HCT116 (cell line): ENCODE results near the gene CHDH. TPM values are rescaled to one million over a fixed set of nuclear protein-coding genes. Genes with fewer than 3 reads are reported as not detected.

Experiments
- ATAC-seq: fragments of 200-7000 bp; cut with Tn5 transposase; 2 replicates; pipeline ENCODE4 v1.9.1; 2020; ENCODE audit warnings: mild to moderate bottlenecking, moderate library complexity
- BruUV-seq: library from RNA; stranded (reverse); fragments of 400-500 nt; replicated peaks from 2 replicates; lab custom pipeline; 2021; lab: Mats Ljungman, UMichigan
- CTCF ChIA-PET: fragments of 300-600 bp; sonication (Branson Sonifier 250); formaldehyde crosslinking; loops from one replicate; lab custom pipeline; 2021; ENCODE audit warnings: antibody characterized with exemption; lab: Charles Lee
- POLR2A ChIA-PET: fragments of 300-600, 350-600 bp; sonication (Branson Sonifier 250); formaldehyde crosslinking; loops from one replicate; lab custom pipeline; 2021; ENCODE audit warnings: antibody characterized with exemption; lab: Charles Lee
- RAD21 ChIA-PET, 2 experiments: fragments of 300-600 bp; sonication (Branson Sonifier 250); formaldehyde crosslinking; loops; one replicate each; lab custom pipeline; 2023; ENCODE audit warnings: low total read pairs in 2 of 2; ENCODE audit not compliant: uncharacterized antibody in 2 of 2, unreplicated experiment in 2 of 2, low non-redundant PET in 1 of 2; lab: Charles Lee
- DNase-seq: peaks from one replicate; pipeline ENCODE4 v3.0.0-alpha.2; 2010; ENCODE audit warnings: low read depth, low spot score
- H2AFZ ChIP-seq: fragments of 200-600 bp; shearing (Covaris generic), sonication (generic); 2 replicates; pipeline ENCODE4 v1.6.1; 2017; ENCODE audit warnings: low read depth, mixed run types, mixed read lengths, antibody characterized with exemption, low read length; ENCODE audit not compliant: poor library complexity, severe bottlenecking
- H3K27ac ChIP-seq: 2 replicates; pipeline ENCODE4 v1.5.1; 2012; ENCODE audit warnings: low read depth, low read length
- H3K27me3 ChIP-seq: fragments of 200-600 bp; sonication (generic); 2 replicates; pipeline ENCODE4 v1.6.1; 2016; ENCODE audit warnings: mixed run types, low read length, mixed read lengths; ENCODE audit not compliant: insufficient read depth
- H3K36me3 ChIP-seq, 2 experiments: fragments of 200-500 bp in 1 of 2; fragments of 200-600 bp in 1 of 2; sonication (Bioruptor generic) in 1 of 2; sonication (generic) in 1 of 2; 2 replicates each; pipeline versions ENCODE4 v1.5.1 to v1.6.1; 2014 to 2016; ENCODE audit warnings: low read length in 2 of 2, inconsistent platforms in 1 of 2, mixed read lengths in 1 of 2, mixed run types in 1 of 2; ENCODE audit not compliant: insufficient read depth in 2 of 2, control insufficient read depth in 1 of 2
- H3K4me1 ChIP-seq, 2 experiments: fragments of 200-600 bp in 1 of 2; sonication (generic) in 1 of 2; 2 replicates each; pipeline versions ENCODE4 v1.5.1 to v1.6.1; 2012 to 2017; ENCODE audit warnings: low read length in 2 of 2, inconsistent platforms in 1 of 2, mild to moderate bottlenecking in 1 of 2, mixed read lengths in 1 of 2, mixed run types in 1 of 2, moderate library complexity in 1 of 2; ENCODE audit not compliant: insufficient read depth in 2 of 2, control insufficient read depth in 1 of 2
- H3K4me2 ChIP-seq: fragments of 200-600 bp; sonication (generic); 2 replicates; pipeline ENCODE4 v1.6.1; 2017; ENCODE audit warnings: mixed run types, low read length, mixed read lengths
- H3K4me3 ChIP-seq, 2 experiments: fragments of 200-600 bp in 1 of 2; sonication (generic) in 1 of 2; replicated peaks in 1 of 2; 2 replicates each; pipeline ENCODE4 v1.5.1; 2011 to 2016; ENCODE audit warnings: low read length in 2 of 2, control low read depth in 1 of 2, low read depth in 1 of 2, mild to moderate bottlenecking in 1 of 2, mixed read lengths in 1 of 2, mixed run types in 1 of 2
- H3K79me2 ChIP-seq: fragments of 200-600 bp; sonication (generic); 2 replicates; pipeline ENCODE4 v1.6.1; 2017; ENCODE audit warnings: mild to moderate bottlenecking, mixed run types, low read length, moderate library complexity, mixed read lengths; ENCODE audit not compliant: insufficient read depth
- H3K9ac ChIP-seq: fragments of 200-600 bp; sonication (generic); 2 replicates; pipeline ENCODE4 v1.6.1; 2016; ENCODE audit warnings: low read length, mixed read lengths
- H3K9me2 ChIP-seq: fragments of 200-600 bp; sonication (generic), shearing (Covaris generic); 2 replicates; pipeline ENCODE4 v1.6.1; 2017; ENCODE audit warnings: mixed run types, mild to moderate bottlenecking, moderate library complexity; ENCODE audit not compliant: insufficient read depth
- H3K9me3 ChIP-seq, 2 experiments: fragments of 200-500 bp in 1 of 2; fragments of 200-600 bp in 1 of 2; sonication (Bioruptor generic) in 1 of 2; sonication (generic) in 1 of 2; 2 replicates each; pipeline ENCODE4 v1.6.1; 2014 to 2017; ENCODE audit warnings: low read length in 2 of 2, mixed read lengths in 2 of 2, inconsistent platforms in 1 of 2, low read depth in 1 of 2, mild to moderate bottlenecking in 1 of 2, mixed run types in 1 of 2, moderate library complexity in 1 of 2; ENCODE audit not compliant: control insufficient read depth in 1 of 2, insufficient read depth in 1 of 2
- H4K20me1 ChIP-seq: fragments of 200-600 bp; sonication (generic), shearing (Covaris generic); 2 replicates; pipeline ENCODE4 v1.6.1; 2017; ENCODE audit warnings: mixed run types, mild to moderate bottlenecking, moderate library complexity; ENCODE audit not compliant: insufficient read depth
- CBX3 ChIP-seq: IDR thresholded peaks from 2 replicates; pipeline ENCODE4 v1.6.1; 2012; ENCODE audit warnings: low read depth
- CEBPB ChIP-seq: IDR thresholded peaks from 2 replicates; pipeline ENCODE4 v1.6.1; 2012; ENCODE audit warnings: low read depth
- EZH2phosphoT487 ChIP-seq: fragments of 200-600 bp; IDR thresholded peaks from 2 replicates; pipeline ENCODE4 v1.6.1; 2018; ENCODE audit warnings: antibody characterized with exemption, borderline replicate concordance
- FOSL1 ChIP-seq: IDR thresholded peaks from 2 replicates; pipeline ENCODE4 v1.6.1; 2012; ENCODE audit warnings: low read depth
- POLR2AphosphoS5 ChIP-seq: IDR thresholded peaks from 2 replicates; pipeline ENCODE4 v1.6.1; 2011; ENCODE audit warnings: mild to moderate bottlenecking, low read depth, low read length, moderate library complexity
- RAD21 ChIP-seq: IDR thresholded peaks from 2 replicates; pipeline ENCODE4 v1.6.1; 2012; ENCODE audit warnings: low read depth, mild to moderate bottlenecking
- REST ChIP-seq: IDR thresholded peaks from 2 replicates; pipeline ENCODE4 v1.6.1; 2012; ENCODE audit warnings: low read depth
- SRF ChIP-seq: IDR thresholded peaks from 2 replicates; pipeline ENCODE4 v1.6.1; 2012; ENCODE audit warnings: low read depth
- TCF7L2 ChIP-seq: IDR thresholded peaks from 2 replicates; pipeline ENCODE4 v1.7.0; 2011; ENCODE audit warnings: borderline replicate concordance, inconsistent platforms; ENCODE audit not compliant: insufficient read depth, insufficient read length; ENCODE audit errors: extremely low read depth
- YY1 ChIP-seq: IDR thresholded peaks from 2 replicates; pipeline ENCODE4 v1.6.1; 2011; ENCODE audit warnings: low read length, low read depth, moderate library complexity, mild to moderate bottlenecking; ENCODE audit not compliant: insufficient replicate concordance; ENCODE audit errors: extremely low read depth
- ZFX ChIP-seq: fragments of 450-650 bp; IDR thresholded peaks from 2 replicates; pipeline ENCODE4 v1.6.1; 2017
- ZNF274 ChIP-seq: fragments of 200-500 bp; sonication (Bioruptor generic); IDR thresholded peaks from 2 replicates; pipeline ENCODE4 v1.6.1; 2014; ENCODE audit warnings: mild to moderate bottlenecking, low read depth, low read length, inconsistent platforms
- intact Hi-C: fragments of 100-400 bp; cut with micrococcal nuclease; formaldehyde crosslinking; loops from 2 replicates; pipeline ENCODE4 v1.10.0; 2022
- total RNA-seq: library from RNA; stranded (reverse); gene quantifications from one replicate; pipeline ENCODE4 v1.2.1, GENCODE V29; 2021; ENCODE audit not compliant: unreplicated experiment
- TF ChIP-seq, protein P1 (sequence below): IDR thresholded peaks from 2 replicates; pipeline ENCODE4 v1.6.1; 2011; ENCODE audit warnings: mild to moderate bottlenecking, low read length, moderate library complexity; ENCODE audit not compliant: insufficient replicate concordance; ENCODE audit errors: extremely low read depth
- TF ChIP-seq, protein P2 (sequence below): IDR thresholded peaks from 2 replicates; pipeline ENCODE4 v1.6.1; 2012

CHDH gene
- total RNA-seq, 1 experiment from 2014 or later = 10.8 TPM

GRCh38 chr3:53809267-53809666 lies 37.0 kb downstream of the CHDH start:
- intact Hi-C loops = no loop called here
- Histone ChIP-seq H3K9me3 (no peaks in the 10 kb centered on the region), H3K27me3 (no peaks in the 10 kb centered on the region), H4K20me1 (no peaks in the 10 kb centered on the region), H3K4me2 (no peak overlapping the region), H3K9ac (no peak overlapping the region), H3K79me2 (no peaks in the 10 kb centered on the region), H3K4me3 (no peak overlapping the region), H3K36me3 (no peaks in the 10 kb centered on the region), H3K9me2 (no peaks in the 10 kb centered on the region), H3K27ac (no peak overlapping the region), H3K4me1 (peaks cover 12 to 25% of the 10 kb centered on the region in 2 experiments), H2AFZ (no peak overlapping the region)
- ChIA-PET RAD21 (no interaction called here), CTCF (no interaction called here), POLR2A (no interaction called here)
- TF ChIP-seq, protein P1, sequence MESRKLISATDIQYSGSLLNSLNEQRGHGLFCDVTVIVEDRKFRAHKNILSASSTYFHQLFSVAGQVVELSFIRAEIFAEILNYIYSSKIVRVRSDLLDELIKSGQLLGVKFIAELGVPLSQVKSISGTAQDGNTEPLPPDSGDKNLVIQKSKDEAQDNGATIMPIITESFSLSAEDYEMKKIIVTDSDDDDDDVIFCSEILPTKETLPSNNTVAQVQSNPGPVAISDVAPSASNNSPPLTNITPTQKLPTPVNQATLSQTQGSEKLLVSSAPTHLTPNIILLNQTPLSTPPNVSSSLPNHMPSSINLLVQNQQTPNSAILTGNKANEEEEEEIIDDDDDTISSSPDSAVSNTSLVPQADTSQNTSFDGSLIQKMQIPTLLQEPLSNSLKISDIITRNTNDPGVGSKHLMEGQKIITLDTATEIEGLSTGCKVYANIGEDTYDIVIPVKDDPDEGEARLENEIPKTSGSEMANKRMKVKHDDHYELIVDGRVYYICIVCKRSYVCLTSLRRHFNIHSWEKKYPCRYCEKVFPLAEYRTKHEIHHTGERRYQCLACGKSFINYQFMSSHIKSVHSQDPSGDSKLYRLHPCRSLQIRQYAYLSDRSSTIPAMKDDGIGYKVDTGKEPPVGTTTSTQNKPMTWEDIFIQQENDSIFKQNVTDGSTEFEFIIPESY = no peak
- TF ChIP-seq CBX3 (no peak), REST (no peak), SRF (no peak), FOSL1 (no peak), YY1 (no peak), EZH2phosphoT487 (no peak), RAD21 (no peak), ZNF274 (no peak), ZFX (no peak), POLR2AphosphoS5 (no peak), TCF7L2 (no peak), CEBPB (no peak)
- TF ChIP-seq, protein P2, sequence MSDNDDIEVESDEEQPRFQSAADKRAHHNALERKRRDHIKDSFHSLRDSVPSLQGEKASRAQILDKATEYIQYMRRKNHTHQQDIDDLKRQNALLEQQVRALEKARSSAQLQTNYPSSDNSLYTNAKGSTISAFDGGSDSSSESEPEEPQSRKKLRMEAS = no peak
- no peak for ATAC-seq
- no TSS peak for BruUV-seq
- DNase-seq = no peak
